ENCODE data around the gene CDYL.

The CDYL gene

DNA sequence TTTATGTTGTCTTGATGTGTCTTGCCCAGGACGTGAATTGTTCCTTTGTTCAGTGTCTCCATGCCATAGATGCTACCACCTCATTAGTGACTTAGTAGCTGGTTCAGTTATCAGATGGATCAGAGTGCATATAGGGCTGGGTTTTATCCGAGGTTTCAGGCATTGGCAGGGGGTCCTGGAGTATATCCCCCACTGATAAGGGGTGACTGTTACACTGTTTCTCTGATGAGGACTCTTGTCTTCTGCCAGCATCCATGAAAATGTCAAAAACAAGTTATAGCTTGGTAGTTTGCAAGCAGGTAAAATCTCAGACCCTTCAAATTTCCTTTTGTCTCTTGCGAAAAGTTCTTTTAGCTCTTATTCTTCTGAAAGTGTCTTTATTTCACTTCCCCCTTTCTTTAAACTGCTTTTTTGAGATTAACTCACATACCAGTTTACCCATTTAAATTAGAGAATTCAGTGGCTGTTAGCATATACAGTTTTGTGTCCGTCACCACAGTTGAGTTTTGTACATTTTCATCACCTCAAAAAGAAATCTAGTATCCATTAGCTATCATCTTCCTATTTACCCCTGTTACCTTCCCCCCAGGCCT is 109.2 kb downstream of the CDYL start:
- DNase-seq, result no peak

GRCh38 chr6:4888841-4889240 is 112.6 kb downstream of the CDYL start:
- DNase-seq, result no peak

GRCh38 chr6:4889701-4890100 is 113.5 kb downstream of the CDYL start:
- no peak for DNase-seq

DNA sequence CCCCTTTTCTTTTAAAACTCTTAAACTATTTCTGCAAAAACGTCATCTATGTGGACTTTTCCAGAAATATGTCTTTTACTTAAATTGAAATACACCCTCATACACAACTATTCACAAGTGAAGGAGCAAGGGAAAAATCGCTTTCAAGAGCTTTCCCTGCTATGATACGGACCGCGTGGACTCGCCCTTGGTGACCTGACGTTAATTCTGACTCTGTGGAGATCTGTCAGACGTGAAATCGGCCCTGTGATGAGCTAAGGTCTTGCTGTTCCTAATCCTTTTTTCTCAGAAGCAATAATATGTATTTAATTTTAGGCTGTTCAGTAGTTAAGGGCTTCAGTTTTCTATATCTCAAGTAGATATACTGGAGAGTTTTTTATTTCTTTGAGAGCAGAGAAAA is 114.0 kb downstream of the CDYL start:
- DNase-seq, result no peak

GRCh38 chr6:4890627-4891026 is 114.4 kb downstream of the CDYL start:
- no peak for DNase-seq

DNA sequence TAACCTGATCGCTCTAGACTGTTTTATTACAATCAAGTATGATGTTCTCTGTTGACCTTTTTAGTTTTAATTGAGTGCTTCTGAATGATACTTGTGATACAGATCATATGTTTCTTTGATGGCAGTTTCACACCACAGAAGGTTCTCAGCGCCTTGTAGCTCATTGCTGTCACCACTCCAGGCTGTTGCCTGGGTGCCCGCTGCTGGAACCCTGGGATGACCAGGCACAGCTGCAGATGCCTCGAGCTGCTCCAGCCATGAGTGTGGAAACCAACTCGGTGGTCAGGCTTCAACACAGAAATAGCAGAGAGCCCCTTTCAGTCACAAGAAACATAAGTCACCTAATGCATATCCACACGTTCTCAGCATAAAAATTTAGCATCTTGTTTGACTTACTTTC is 114.9 kb downstream of the CDYL start:
- DNase-seq, result no peak

GRCh38 chr6:4892785-4893485 is 116.7 kb downstream of the CDYL start:
- DNase-seq, result no peak

- no peak for DNase-seq
These were observed 117.8 kb downstream of the CDYL start for GRCh38 chr6:4894049-4894448.

DNA sequence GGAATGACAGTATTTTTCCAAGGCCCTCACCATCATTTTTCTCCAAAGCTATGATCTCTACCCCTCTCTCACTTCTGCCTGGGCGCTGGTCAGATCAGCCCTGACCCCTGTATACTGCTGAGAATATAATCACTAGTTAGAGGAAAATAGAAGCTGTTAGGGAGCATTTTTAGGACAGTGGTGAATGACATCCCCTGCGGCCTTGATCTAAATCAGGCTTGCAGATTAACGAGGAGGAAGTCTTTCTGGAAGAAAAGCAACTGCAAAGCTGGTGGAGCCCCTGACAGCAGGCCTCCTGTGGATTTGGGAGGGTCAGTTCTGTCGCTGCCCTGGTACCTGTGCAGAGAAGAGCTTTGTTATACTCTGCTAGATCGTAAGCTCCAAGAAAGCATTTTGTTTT is 119.8 kb downstream of the CDYL start:
- DNase-seq, result no peak

GRCh38 chr6:4896401-4896800 is 120.2 kb downstream of the CDYL start:
- no peak for DNase-seq

DNA sequence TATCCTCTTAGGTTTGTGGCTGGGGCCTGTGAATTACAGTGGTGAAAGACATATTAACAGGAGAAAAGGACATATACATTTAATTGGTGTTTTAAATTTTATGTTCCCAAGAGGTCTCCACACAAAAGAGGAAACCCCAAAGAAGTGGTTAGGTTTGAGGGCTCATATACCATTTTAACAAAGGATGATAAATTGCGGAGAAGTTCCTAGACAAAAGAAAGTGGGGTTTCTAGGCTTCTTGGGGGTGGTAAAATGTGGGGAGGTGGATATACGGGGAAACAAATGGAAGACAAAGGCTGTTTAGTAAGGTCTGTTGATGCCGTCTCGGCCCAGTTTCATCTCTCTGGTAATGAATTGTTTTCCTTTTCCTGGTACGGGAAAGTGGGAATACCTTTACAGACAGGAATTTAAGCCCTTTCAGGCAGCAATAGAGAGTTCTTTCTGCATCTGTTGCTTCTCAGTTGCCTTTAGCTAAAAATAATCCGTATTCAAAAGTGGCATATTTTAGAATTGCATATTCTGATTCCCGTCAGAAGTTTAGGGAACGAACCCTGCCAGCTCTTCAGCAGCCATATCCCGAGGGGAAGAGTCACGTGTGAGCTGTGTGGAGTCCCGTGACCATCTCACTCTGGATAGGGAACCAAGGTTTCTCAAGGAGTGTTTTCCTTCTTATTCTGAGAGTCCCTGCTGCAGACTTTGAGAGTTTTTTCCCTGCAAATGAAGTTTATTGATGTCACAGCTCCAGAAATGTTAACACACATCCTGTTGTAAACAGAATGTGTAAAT is 123.2 kb downstream of the CDYL start:
- no peak for DNase-seq

GRCh38 chr6:4901386-4902061 is 125.3 kb downstream of the CDYL start:
- no peak for DNase-seq

- DNase-seq, result no peak
These were observed 126.2 kb downstream of the CDYL start for GRCh38 chr6:4902363-4902762.

GRCh38 chr6:4903121-4903520 is 126.9 kb downstream of the CDYL start:
- no peak for DNase-seq

DNA sequence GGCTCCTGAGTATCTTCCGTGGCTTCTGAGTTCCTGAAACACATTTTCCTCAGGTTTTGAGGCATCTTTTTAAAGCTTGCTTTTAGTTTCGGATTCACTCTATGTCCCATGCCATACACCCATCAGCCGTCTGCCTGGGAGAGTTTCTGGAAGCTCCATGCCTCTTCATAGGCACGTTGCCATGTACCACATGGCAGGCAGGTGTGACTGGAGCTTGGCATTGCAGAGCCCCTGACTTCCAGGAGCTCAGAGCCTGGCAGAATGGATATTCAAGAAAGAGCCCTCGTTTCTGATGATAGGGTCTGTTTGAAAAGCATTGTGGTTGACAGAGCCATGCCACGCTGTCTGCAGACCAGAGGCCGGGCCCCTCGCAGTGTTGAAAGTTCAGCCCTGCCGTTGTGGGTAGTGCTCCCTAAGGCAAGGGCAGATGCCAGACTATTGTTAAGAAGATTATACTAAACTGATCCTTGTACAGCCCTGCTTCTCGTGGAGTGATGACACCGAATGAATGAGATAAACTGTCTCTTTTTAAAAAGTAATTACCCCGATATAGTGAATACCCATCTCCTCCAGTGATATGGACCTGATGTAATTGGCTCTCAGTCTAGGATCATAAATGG is 127.7 kb downstream of the CDYL start:
- DNase-seq, result no peak

- DNase-seq, result no peak
These were observed 128.3 kb downstream of the CDYL start for GRCh38 chr6:4904461-4905025.

DNA sequence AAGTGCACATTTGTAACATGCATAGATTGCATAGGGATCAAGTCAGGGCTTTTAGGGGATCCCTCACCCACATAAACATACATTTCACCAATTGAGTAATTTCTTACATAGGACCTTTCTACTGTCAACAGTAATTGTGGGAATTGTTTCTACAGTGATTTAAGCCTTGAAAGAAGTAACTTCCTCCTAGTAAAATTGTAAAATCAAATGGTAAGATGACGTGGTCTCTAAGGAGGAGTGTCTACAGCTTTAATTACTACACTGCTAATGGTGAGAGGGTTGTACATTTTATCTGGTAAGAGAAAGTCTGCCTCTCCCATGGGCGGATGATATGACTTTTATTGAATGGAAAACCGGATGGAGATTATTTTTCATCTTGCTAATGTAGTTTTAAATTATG is 129.6 kb downstream of the CDYL start:
- DNase-seq, result no peak

- no peak for DNase-seq
These were observed 130.4 kb downstream of the CDYL start for GRCh38 chr6:4906293-4907276.

GRCh38 chr6:4907602-4908001 is 131.4 kb downstream of the CDYL start:
- no peak for DNase-seq

DNA sequence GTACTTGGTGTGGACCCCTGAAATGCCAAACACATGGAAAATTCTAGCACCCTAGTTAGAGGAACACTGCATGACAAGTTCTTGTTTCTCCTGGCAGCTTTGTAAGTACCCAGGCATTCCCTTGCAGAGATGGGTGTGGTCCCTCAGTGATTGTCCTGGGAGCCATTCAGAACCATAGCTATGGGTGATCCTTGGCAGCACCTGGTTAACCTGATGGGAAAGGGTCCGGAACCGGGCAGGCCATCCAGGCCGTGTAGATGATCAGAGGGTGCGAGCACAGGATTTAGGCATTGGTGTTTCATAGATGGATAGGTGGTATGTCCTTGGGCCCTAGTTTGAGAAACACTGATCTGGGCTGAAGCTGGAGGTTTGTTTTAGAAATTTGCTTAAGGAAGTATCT is 131.9 kb downstream of the CDYL start:
- DNase-seq, result no peak

DNA sequence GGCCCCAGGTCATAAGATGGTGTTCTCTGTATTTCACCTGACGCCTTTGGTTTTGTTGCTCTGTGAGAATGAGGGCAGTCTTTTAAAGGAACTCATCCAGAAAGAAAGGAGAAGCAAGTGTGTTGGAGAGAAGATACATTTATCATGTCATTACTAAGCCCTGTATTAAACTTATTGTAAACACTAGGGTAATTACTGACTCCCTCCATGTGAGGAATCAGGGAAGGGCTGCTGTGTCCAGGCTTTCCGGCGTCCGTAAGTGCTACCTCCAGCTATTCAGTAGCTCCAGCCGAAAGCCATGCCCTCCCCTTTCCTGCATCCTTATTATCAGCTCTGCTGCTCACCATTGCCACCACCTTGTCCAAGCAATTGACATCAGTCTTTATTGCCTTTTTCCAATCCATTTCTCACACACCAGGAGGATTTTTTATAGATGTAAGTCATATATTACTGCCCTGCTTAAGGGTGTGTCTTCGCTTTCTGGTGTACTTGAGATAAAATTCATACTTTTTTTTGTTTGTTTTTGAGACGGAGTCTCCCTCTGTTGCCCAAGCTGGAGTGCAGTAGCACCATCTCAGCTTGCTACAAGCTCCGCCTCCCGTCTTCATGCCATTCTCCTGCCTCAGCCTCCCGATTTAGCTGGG is 133.0 kb downstream of the CDYL start:
- DNase-seq, result no peak

Measured in stimulated activated CD4-positive, alpha-beta T cell treated with anti-CD3 and anti-CD28 coated beads, Interleukin-15, amount 100 ng/mL, for 24 hours (primary cell).